Astrocyte of the cerebellum (primary cell): ENCODE measurements around the gene TRPC4.
"Not testable (repeated sequence)": the region's sequence is repeated elsewhere in the genome, so short reads cannot be mapped to it uniquely, and the experiment has no call there.

Experiments used
- DNase-seq: peaks from one replicate; pipeline ENCODE4 v3.0.0-alpha.2; 2011; ENCODE audit warnings: low read depth
- H3K4me3 ChIP-seq: 2 replicates; pipeline ENCODE4 v1.5.1; 2011; ENCODE audit warnings: mild to moderate bottlenecking, low read depth, low read length, moderate library complexity
- CTCF ChIP-seq: IDR thresholded peaks from 2 replicates; pipeline ENCODE4 v1.5.1; 2012; ENCODE audit warnings: low read length, low read depth, moderate library complexity, mild to moderate bottlenecking; ENCODE audit errors: missing control alignments
- in situ Hi-C: cut with HindIII; loops from 2 replicates; pipeline ENCODE4 v1.10.0; 2017; ENCODE audit warnings: low sequenced_read_pairs

The TRPC4 gene

GRCh38 chr13:37806666-37807065 is 62.9 kb downstream of the TRPC4 start:
- DNase-seq = no peak
- in situ Hi-C loops = no loop called here
- no peak overlapping the region for H3K4me3 ChIP-seq
- no peak for TF ChIP-seq CTCF

GRCh38 chr13:37797631-37798030 is 71.9 kb downstream of the TRPC4 start:
- in situ Hi-C loops = no loop called here
- TF ChIP-seq CTCF = no peak
- H3K4me3 ChIP-seq = no peak overlapping the region
- DNase-seq = peak; percentile 36

- in situ Hi-C loops, H3K4me3 ChIP-seq, DNase-seq: not testable (repeated sequence)
Observed at GRCh38 chr13:37796795-37797194, 72.8 kb downstream of the TRPC4 start.

GRCh38 chr13:37795326-37795725 is 74.2 kb downstream of the TRPC4 start:
- no peak for TF ChIP-seq CTCF
- in situ Hi-C loops = no loop called here
- DNase-seq = no peak
- no peak overlapping the region for H3K4me3 ChIP-seq

GRCh38 chr13:37791699-37792098 is 77.9 kb downstream of the TRPC4 start:
- in situ Hi-C loops = no loop called here
- no peak overlapping the region for H3K4me3 ChIP-seq
- no peak for TF ChIP-seq CTCF
- DNase-seq = no peak

- H3K4me3 ChIP-seq = no peak overlapping the region
- TF ChIP-seq CTCF = no peak
- no peak for DNase-seq
- in situ Hi-C loops = no loop called here
Observed at GRCh38 chr13:37788346-37788745, 81.2 kb downstream of the TRPC4 start.

GRCh38 chr13:37777676-37778075 is 91.9 kb downstream of the TRPC4 start:
- in situ Hi-C loops = no loop called here
- no peak for DNase-seq
- TF ChIP-seq CTCF = no peak
- no peak overlapping the region for H3K4me3 ChIP-seq
